Measurements from ENCODE around the gene KLHL25.

The KLHL25 gene

DNA sequence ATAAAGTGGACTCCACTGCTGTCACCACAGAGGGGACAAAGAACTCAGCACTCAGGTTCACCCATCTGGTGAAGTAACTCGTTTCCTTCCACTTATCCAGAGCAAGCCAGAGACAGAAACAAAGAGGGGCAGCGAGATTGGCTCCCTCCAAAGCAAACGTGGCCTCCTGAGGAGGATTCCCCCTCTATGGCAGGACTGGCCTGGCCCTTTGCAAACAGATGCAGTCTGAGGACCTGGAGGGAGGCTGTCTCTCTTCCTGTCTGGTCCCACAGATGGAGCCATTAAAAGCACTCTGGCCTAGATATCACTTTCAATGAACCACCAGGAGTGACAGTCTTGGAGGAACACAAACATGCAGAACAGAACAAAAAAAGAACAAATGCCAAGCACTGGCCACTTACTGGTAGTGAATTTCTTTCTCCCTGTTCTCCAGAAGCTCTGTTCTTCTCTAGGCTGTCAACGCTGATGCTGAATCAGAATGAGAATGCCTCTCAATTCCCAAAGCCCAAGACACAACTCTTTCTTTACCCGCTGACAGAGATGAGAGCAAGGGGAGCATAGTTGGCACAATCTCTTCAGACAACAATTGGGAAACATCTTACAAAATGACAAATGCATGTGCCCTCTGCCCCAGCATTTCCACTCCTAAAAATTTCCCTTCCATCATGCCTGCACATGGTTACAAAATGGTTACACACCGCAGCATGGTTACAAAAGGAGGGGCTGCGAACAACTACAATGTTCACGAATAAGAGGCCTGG, 14.3 kb downstream of the KLHL25 start:
- no peak for DNase-seq
- intact Hi-C loops (cut with DNase I) = no loop called here

DNA sequence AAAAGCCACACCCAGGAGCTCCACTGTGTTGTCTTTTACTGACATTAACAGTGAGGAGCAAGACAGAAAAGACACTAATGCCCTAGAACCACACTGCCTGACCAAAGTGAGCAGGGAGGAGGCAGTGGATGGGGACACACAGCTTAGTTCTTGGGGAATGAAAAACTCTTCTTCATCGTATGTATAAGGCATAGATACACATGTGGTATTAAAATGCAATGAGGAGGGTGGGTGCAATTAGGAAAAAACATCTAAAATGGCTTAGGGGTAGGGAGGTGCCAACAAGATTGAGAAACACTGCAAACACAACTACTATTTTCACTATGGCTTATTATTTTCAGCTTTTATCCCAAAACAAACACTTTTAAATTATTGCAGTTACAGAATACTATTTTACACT, 15.5 kb downstream of the KLHL25 start:
- no peak for DNase-seq
- intact Hi-C loops (cut with DNase I) = no loop called here

GRCh38 chr15:85778107-85778776, 16.5 kb downstream of the KLHL25 start:
- intact Hi-C loops (cut with DNase I) = no loop called here
- peak in 22 of 42 donors; percentile 22 to 82 (median 56) for DNase-seq

DNA sequence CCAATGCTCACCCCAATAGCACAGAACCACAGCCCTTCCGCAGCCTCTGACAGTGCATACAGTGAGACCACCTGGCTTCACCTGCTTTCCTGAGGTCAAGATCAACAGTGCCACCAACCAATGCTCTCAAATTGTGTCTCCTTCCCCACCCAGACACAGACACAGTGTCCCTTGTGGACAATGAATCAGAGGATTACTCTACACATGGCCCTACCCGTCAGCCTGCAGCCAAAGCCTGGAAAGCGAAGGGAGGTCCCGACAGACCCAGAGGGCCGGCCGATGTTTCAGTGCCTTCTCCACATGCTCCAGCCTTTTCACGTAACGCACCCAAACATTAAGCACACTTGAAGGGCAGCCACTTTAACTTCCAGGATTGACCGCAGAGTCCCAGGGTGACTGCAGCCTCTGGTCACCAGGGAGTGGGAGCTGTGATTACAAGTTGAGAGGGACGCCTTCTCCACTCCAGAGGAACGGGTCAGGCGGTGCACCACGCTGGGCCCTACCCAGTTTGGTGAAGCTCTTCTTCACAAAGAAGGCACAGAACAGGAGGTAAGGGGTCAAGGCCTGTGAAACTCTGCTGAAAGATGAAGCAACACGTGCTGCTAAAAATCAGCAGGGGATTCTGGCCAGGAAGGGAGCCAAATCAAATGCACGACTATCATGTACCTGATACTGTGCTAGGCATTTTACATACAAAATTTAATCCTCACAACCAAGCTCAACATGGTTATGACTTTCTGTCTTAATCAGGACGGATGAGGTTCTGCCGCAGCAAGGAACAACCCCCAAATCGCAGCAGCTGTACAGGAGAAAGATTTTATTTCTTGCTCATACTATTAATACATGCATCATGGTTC, 17.2 kb downstream of the KLHL25 start:
- no peak for DNase-seq
- intact Hi-C loops (cut with DNase I) = no loop called here

- intact Hi-C loops (cut with DNase I) = no loop called here
Measured at GRCh38 chr15:85773970-85774369, 20.8 kb downstream of the KLHL25 start.

GRCh38 chr15:85773249-85773648, 21.5 kb downstream of the KLHL25 start:
- intact Hi-C loops (cut with DNase I) = no loop called here
- no peak for DNase-seq

More at GRCh38 chr15:85773970-85774369, 20.8 kb downstream of the KLHL25 start:
- DNase-seq = no peak

DNA sequence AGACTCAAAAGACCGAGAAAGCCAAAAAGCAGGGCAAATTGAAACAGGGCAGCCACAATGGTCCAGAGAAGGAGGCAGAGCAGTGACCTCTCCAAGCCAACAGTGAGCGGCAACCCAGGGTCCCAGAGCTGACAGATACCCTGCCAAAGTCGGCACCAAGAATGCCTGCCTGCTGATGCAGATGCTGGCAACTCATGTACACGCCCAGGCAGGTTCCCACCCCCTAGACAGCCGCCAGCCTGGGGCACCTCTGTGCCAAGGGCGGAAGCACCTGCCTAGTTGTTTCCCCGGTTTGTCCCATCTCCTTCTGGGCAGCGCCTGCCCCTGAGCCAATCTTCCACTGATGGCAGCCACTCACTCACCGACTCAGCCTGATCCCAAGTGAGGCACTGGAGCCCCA, 22.1 kb downstream of the KLHL25 start:
- intact Hi-C loops (cut with DNase I) = no loop called here
- peak in 4 of 42 donors; percentile 25 to 55 (median 36) for DNase-seq

- intact Hi-C loops (cut with DNase I) = no loop called here
- peak in 2 of 42 donors; percentile 39 to 67 for DNase-seq
Measured at GRCh38 chr15:85771781-85772445, 22.8 kb downstream of the KLHL25 start.

DNA sequence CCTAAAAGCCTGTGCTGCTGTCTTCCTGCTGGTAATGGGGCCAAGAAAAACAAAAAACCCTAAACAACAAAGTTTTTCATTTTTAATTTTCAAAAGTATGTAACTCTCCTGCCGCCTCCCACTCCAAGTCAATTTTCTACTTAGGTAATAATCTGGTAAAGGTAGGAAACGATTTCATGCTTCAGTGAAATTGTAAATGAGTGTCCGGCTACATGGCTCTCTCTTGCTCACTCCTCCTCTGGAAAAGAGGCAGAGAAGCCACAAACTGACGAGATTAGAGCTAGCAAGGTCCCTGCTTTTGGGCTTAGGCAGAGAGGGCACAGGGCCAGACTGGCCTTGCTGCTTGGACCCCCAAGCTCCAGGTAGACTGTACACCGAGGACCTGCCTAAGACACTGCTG, 23.5 kb downstream of the KLHL25 start:
- no peak for DNase-seq
- intact Hi-C loops (cut with DNase I) = no loop called here

- DNase-seq = no peak
- intact Hi-C loops (cut with DNase I) = no loop called here
Measured at GRCh38 chr15:85770096-85771041, 24.4 kb downstream of the KLHL25 start.

GRCh38 chr15:85769182-85769900, 25.4 kb downstream of the KLHL25 start:
- intact Hi-C loops (cut with DNase I) = no loop called here
- DNase-seq = peak in 14 of 42 donors; percentile 27 to 74 (median 54)

DNA sequence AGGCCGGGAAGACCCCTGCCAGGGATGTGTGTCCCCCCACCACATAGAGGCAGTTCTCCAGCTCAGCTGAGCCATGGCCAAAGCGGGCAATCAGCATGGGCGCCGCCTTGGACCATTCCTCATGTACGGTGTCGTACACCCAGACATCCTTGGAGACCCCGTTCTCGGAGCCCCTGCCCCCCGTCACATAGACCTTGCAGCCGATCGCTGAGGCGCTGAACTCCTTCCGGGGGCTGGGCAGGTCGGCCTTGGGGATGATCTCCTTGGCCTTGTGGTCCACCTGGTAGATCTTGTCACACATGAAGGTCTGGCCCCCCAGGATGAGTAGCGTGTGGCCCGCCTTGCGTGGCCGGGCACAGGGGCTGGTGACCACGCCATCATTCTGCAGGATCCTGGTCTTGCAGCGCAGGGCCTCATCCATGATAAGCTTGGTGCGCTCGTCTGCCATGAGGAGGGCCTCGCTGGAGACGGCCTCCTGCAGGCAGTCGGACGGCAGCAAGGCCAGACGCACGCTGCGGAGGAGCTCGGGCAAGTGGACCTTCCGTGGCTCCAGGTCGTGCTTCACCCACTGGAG, 26.0 kb downstream of the KLHL25 start:
- DNase-seq = no peak

DNA sequence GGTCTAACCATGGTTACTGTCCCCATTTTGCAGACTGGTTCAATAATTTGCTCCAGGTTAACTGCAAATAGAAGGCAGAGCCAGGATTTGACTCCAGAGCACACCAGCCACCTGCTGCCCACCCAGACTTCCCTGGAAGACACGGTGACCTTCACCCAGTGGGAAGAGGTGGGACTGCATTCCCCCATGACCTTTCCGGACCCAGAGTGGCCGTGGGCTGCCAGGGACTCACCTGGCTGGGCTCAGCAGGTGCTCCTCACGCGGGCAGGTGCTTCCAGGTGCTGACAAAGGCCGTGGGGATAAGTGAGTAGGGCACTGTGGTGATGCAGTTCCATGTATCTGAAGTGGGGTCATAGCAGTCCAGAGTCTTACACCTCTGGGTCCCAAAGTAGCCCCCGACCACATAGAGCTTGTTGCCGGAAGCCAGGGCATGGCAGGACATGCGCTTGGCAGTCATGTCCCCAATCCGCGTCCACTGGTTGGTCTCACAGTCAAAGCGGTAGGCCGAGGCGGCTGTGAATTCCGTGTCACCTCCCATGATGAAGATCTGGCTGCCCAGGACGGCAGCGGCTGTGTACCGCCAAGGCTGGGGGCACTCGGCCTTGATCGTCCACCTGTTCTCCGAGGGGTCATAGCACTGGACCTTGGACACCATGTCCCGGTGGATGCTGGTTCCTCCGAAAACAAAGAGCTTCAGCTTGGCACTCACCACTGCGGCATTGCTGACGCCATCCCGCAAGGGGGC, 26.8 kb downstream of the KLHL25 start:
- intact Hi-C loops (cut with DNase I) = no loop called here

More for the DNA sequence above, 26.0 kb downstream of the KLHL25 start:
- intact Hi-C loops (cut with DNase I) = no loop called here

DNA sequence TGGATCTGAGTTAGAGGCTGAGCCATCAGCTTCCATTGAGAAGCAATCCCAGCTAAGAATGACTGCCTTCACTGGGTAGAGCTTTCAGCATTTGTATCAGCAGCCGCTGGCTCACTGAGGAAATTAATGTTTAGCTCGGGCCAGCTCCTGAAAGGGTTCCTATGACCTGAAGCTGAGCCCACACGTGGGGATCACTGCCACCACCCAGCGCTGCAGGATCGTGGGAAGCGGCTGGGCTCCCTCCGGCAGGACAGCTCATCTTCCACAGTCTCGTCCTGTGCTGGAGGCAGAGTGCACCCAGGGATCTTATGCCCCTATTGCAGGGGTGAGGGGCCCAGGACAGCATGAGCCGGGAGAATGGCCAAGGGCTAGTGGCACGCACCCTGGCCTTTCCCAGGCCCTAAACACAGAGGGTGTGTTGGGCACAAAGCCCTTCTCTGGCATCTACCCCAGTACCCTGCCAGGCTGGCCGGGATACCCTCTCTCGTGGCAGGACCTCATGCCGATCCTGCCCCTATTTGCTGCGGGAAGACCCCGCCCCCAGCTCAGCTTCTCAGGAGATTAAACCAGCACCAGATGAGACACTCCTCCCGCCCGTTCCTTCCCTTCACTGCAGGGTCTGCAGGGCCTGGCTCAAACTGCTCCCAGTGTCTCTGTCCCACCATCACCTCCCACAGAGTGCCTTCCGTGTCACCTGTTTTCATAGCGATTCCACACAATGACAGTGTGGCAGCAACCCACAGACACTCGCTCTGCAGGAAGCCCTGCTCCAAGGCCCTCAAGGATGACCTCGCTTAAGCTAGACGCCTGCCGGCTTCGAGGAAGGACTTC, 28.5 kb downstream of the KLHL25 start:
- peak in 12 of 42 donors; percentile 40 to 72 (median 52) for DNase-seq
- intact Hi-C loops (cut with DNase I) = no loop called here

More for the DNA sequence above, 26.8 kb downstream of the KLHL25 start:
- DNase-seq = no peak

GRCh38 chr15:85764649-85765277, 30.0 kb downstream of the KLHL25 start:
- intact Hi-C loops (cut with DNase I) = no loop called here
- no peak for DNase-seq

All from head of caudate nucleus (tissue), 42 donors.